ENCODE measurements around the gene CD101. TPM values are rescaled to one million over a fixed set of nuclear protein-coding genes. Genes with fewer than 3 reads are reported as not detected.

CD101 gene
- total and polyA plus RNA-seq, 2 of the 8 experiments (the other 6 are each of a cell fraction or from before 2014, with no cell fraction given): 1.1 to 1.2 TPM

DNA sequence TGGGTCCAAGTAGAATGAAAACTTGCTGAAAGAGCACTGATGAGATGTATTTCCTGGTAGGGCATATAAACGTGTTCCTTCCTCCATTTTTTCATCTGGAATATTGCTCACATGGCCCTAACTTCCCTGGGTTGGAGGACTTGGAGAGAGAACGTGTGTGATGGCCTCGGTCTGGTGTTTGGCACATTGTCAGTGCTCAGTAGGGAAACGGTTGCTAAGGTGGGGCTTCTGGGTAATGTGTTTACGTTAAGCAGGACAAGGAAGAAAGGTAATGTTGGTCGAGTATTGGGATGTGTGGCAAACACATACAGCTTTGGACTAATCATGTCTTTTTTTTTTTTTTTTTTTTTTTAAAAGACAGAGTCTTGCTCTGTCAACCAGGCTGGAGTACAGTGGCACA lies 64.8 kb downstream of the CD101 start:
- DNase-seq (ENCODE audit: low read depth in 1 of 2, low spot score in 2 of 2) (no peak), FAIRE-seq (no peak)
- H3K9ac ChIP-seq (replicated peaks in 1 of 4; ENCODE audit: extremely low read depth in 1 of 4, low read depth in 3 of 4, low read length in 3 of 4): no peak overlapping the region
- peaks cover 1 to 4% of the 10 kb centered on the region in 2 experiments for H4K20me1 ChIP-seq (replicated peaks in 1 of 2; ENCODE audit: control insufficient read depth in 1 of 2, insufficient read depth in 2 of 2, low read length in 2 of 2)
- no peak overlapping the region for H3K4ac ChIP-seq (replicated peaks; ENCODE audit: insufficient read length, low read depth, low read length)
- no peak overlapping the region for H2BK15ac ChIP-seq (ENCODE audit: low read length)
- no peak overlapping the region for H3K56ac ChIP-seq (replicated peaks; ENCODE audit: insufficient read length, low read depth, low read length)
- H3K14ac ChIP-seq (ENCODE audit: insufficient read length): no peak overlapping the region
- H3K4me3 ChIP-seq (ENCODE audit: extremely low read depth in 1 of 4, insufficient read depth in 2 of 4, low read depth in 3 of 4, low read length in 4 of 4): no peak overlapping the region
- peaks cover 2% of the 10 kb centered on the region; the same call in 1 of the 2 replicates for H3K79me1 ChIP-seq (ENCODE audit: low read depth, low read length)
- H2AK5ac ChIP-seq (ENCODE audit: low read depth, low read length): no peak overlapping the region
- CTCF ChIA-PET (ENCODE audit: partially characterized antibody): interaction anchor here (1.1 to 5.2 kb wide), 6 partner anchors 9 to 224 kb away, joined by 3 to 49 read pairs (median 8); no protein-coding TSS in a partner anchor
- no peak overlapping the region for H4K5ac ChIP-seq (ENCODE audit: insufficient read length, low read depth, low read length)
- H3K27ac ChIP-seq (ENCODE audit: low read depth, low read length): no peak overlapping the region
- H4K8ac ChIP-seq (ENCODE audit: extremely low read depth, insufficient read depth, low read length): no peak overlapping the region
- H3K23ac ChIP-seq (ENCODE audit: insufficient read length): no peak overlapping the region
- TF ChIP-seq NRF1 (IDR thresholded peaks at IDR 0.05; ENCODE audit: low read depth, low read length) (no peak), EGR1 (IDR thresholded peaks at IDR 0.05; ENCODE audit: borderline replicate concordance, low read depth, low read length) (no peak), CHD1 (IDR thresholded peaks at IDR 0.05; ENCODE audit: low read depth, low read length) (no peak), TEAD4 (IDR thresholded peaks at IDR 0.05; ENCODE audit: low read depth, low read length) (no peak), JUND (IDR thresholded peaks at IDR 0.05; ENCODE audit: low read length) (no peak), CREB1 (IDR thresholded peaks at IDR 0.05) (no peak), POU5F1 (IDR thresholded peaks at IDR 0.05; ENCODE audit: low read depth, low read length) (no peak), POLR2AphosphoS5 (IDR thresholded peaks at IDR 0.05; ENCODE audit: low read depth, low read length) (no peak)
- H3K79me2 ChIP-seq (ENCODE audit: control insufficient read depth in 1 of 2, insufficient read depth in 2 of 2, low read length in 2 of 2): peaks cover 0 to 26% of the 10 kb centered on the region in 2 experiments; a peak in 2 of 4 replicates
- 94% methylated on average over 6 of the region's 6 CpGs; no CpG with 5 or more reads in 1 of the 2 experiments for WGBS, 2 experiments (ENCODE audit: extremely low coverage in 1 of 2, insufficient coverage in 1 of 2, insufficient read length in 1 of 2, insufficient replicate concordance in 2 of 2, low coverage in 1 of 2, low lambda C conversion rate in 2 of 2, missing lambda C conversion rate in 1 of 2)
- H3K18ac ChIP-seq (ENCODE audit: extremely low read depth, low read length): no peak overlapping the region
- H4K91ac ChIP-seq (replicated peaks; ENCODE audit: insufficient read length, low read length): no peak overlapping the region
- no peaks in the 10 kb centered on the region for H3K9me3 ChIP-seq (ENCODE audit: insufficient read depth in 2 of 2, low read depth in 1 of 2, low read length in 1 of 2)
- H3K4me1 ChIP-seq (replicated peaks in 1 of 4; ENCODE audit: control insufficient read depth in 3 of 4, insufficient read depth in 4 of 4, low read length in 3 of 4): no peaks in the 10 kb centered on the region; a peak in 1 of 7 replicates
- H2BK20ac ChIP-seq (ENCODE audit: low read length): no peak overlapping the region
- H2AFZ ChIP-seq (ENCODE audit: low read length): no peak overlapping the region
- peaks cover 0 to 1% (median 0%) of the 10 kb centered on the region in 4 experiments; a peak in 1 of 7 replicates for H3K27me3 ChIP-seq (replicated peaks in 1 of 4; ENCODE audit: control insufficient read depth in 3 of 4, extremely low read depth in 1 of 4, insufficient read depth in 3 of 4, low read length in 3 of 4)
- no peak overlapping the region for H3K4me2 ChIP-seq (ENCODE audit: insufficient read depth in 1 of 2, low read depth in 2 of 2, low read length in 2 of 2)
- no peak overlapping the region for H2BK12ac ChIP-seq (ENCODE audit: low read depth, low read length)
- H2BK120ac ChIP-seq (replicated peaks; ENCODE audit: low read depth, low read length): no peak overlapping the region
- peaks cover 9 to 38% (median 29%) of the 10 kb centered on the region in 4 experiments for H3K36me3 ChIP-seq (ENCODE audit: control insufficient read depth in 2 of 4, insufficient read depth in 4 of 4, low read length in 3 of 4)
- POLR2A ChIA-PET (ENCODE audit: partially characterized antibody): no interaction called here
- no peaks in the 10 kb centered on the region for H3K23me2 ChIP-seq (ENCODE audit: low read depth, low read length)
- H2BK5ac ChIP-seq (ENCODE audit: low read depth, low read length): no peak overlapping the region
